ENCODE results near the gene HRAS.

Gene HRAS

DNA sequence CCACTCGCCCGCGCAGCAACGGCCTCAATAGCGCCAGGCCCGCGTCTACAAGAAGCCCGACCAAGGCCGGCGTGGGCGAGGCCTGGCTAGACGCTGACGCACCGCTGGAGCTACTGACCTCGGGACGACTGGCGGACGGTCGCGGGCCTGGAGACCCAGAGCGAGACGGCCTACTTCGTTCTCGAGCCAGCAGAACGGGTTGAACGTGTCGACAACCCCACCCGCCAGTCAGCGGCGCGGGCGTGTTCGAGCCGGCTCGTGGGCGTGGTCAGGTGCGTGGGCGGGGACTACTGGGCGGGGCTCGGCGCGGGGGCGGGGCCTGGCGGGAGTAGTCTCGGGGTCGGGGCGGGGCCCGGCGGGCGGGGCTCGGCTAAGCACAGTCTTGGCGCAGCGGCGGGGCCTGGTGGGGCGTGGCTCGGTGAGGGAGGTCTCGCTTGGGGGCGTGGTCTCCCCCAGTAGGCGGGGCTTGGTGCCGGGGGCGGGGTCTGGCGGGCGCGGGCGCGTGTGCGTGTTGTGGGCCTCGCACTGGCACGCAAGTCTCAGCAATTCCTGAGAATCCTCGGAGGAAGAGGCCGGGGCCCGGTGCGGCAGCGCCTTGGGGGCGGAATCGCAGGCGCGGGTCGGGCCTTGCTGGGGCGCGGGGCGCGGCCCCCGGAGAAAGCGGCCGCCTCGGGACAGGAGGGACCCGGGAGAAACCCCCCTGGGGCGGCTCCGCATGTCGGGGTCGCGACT is 28.2 kb downstream of the HRAS start, which contains the start of gene RNH1:
Gene RNH1, minus strand, starts transcription at position 248 of the 732 bp plus-strand sequence. CDS start 5,080 bp downstream, outside the sequence.
- DNase-seq: peak; percentile 100

DNA sequence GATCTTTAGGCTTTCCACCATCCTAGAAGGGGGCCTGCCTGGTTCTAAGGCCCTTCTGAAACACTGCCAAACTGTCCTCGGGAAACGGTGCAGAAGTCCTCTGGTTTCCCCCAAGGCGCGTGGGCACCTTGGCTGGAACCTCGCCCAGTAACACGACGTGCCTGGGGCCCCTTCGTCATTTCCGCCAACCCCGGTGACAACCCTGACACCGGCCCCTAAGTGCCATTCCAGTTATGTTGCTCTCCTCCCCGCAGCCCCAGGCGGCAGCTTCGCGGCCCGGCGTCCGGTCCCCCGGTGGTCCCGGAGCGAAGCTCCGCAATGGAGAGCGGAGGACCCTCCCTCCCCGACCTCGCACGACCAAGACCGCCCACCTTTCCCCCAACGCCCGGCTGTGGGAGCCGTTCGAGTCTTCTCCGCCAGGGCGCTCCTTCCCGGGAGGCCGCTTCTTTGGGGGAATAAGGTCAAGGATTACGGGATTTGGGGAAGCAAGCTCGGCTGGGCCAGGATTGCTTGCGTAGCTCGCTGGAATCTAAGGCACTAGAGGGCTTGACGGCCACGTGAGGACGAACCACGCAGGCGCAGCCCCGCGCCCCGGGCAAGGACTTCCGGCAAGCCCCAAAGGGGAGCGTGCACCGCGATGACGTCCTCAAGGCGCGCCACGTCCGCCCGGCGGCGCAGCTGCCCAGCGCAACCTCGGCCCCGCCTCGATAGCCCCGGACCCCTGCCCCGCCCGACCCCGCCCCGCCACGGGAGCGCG is 29.0 kb downstream of the HRAS start:
- DNase-seq: peak; percentile 99

DNA sequence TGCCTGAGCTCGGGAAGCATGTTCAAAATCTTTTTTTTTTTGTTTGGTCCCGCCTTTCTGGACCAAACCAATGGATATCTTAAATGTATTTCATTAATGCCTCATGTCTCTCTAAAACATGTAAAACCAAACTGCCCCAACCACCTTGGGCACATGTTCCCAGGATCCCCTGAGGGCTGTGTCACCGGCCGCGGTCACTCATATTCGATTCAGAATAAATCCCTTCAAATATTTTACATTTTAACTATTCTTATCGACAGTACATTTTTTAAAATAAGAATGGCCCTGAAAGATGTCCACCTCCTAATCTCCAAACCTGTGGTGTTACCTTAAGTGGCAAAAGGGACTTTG is 30.4 kb downstream of the HRAS start:
- DNase-seq: no peak

DNA sequence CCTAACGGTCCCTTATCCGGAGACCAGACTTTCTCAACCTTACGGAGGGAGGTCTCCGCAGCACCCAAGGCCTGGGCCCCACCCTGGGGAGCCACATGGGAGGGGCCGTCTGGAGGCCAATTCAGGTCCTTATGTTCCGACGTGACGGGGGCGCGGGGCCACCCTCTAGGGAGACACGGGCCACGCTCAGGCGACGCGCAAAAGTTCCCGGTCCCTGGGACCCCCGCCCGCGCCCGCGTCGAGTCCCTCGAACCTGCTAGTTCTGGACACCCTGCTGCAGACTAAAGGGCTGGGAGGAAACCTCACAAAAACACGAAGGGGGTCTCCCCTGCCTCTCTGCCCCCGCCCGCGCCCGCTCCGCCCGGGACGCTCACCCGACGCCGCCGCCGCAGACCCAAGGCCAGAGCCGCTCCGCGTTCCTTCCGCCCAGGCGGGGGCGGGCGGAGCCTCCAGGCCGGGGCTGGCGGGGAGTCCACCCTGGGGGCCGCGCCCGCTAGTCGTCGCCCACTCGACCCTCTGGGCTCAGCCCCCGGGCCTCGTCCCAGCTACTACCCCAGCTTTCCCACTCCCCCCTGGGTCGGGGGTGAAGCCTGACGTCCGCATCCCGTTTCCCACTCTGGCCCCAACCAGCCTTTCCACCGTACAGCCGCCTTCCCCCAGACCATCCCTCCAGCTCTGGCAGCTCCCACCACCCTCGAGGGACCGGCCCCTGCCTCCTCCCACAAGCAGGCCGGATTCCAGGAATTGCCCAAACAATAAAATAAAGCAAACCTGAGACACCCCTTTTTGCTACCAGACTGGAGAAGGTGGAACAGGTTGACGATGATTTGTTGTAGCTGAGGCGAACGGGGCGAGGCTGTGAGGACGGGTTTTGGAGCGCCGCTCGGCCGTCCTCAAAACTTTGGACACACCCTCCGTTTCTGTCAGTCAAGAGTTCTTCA is 31.1 kb downstream of the HRAS start:
- DNase-seq: peak; percentile 32

DNA sequence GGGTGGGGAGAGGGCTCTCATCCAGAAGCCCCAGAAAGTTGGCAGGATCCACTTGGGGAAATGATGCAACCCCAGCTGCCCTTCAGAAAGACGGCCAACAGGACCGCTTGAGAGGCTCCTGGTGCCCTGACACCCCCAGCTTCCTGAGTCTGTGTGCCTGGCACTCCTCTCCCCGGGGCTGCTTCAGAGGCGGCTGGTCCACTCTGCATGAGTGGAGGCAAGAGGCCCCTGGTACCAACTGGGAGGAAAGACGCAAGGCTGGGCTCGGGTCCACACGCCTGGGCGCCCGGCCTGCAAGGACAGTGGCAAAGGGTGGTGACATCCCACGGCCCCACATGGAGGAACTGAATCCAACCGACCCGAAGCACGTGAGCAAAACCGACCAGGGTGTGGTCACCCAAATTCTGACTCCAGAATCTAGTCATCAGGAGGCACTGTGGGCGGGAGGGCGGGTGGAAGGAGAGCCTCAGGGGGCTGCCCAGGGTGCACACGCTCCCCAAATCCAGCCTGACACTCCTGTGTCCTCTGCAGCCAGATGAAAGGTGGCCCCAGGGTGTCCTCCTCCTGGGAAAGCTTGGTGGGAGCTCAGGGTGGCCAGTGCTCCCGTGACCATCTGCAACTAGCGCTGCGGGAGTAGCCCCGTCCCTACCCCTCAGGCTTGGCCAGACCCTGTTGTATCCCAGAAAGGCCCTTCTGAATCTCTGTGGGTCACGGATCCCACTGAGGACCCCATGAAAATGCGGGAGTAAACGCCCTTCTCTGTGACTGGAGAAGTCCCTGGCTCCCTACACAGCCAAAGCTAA is 32.0 kb downstream of the HRAS start:
- peak; percentile 47 for DNase-seq

DNA sequence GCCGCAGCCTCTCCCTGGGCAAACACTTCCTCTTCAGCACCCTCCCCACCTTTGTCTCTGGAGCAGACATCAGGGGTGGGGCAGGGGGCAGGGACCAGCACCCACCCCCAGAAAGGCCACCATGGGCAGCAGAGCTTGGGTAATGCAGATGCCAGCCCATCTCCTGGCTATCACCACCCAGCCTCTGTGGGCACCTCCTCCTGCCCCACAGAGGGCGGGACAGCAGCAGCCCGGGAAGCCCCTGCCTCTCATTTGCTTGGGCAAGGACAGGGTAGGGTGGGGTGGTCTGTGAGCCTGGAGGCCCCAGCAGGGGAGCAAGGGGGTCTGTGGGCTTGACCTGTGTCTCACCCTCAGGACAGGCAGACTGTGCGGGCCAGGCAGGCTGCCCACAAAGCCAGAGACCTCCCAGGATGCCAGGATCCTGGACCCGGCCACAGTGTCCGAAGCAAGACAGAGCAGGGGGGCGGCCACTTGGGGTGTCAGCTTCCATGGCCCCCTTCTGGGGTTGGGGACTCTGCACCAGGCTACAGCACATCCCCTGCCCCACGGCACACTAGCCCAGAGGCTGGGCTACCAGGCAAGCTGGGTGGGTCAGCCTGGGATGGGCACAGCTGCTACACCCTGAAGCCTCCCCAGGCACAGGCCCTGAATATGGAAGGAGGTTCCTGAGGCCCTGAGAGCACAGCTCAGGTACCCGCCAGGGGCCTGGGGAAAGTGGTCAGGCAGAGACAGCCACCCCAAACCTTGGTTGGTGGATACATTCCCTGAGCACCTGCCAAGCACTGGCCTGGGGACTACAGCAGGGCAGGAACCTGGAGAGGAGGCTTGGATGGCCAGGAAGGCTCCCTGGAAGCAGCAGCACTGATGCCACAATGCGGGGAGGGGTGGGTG is 32.8 kb downstream of the HRAS start:
- no peak for DNase-seq

DNA sequence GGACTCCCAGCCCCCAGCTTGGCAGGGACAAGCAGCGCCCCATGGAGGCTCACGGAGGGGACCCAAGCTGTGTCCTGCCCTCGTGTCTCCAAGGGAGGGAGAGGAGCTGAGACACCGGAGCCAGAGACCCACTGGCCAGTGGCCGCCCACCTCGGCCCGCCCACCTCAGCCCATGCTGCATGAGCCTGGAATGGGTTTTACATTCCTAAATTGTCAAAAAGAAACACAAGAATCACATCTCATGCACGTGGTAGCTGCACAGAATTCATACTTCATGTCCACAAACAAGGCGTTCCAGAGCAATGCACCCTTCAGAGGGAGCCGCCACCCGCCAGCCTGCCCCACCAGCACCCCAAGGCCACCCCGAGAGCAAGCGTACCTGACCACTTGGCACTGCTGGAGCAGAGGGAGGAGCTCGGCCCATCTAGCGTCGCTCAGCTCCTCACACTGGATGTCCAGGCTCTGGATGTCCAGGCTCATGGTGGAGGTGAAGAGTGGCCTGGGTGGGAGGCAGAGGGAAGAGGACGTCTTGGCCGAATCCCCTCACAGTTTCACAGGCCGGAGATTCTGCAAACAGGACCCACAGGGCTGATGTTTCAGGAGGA is 33.6 kb downstream of the HRAS start:
- DNase-seq: no peak

DNA sequence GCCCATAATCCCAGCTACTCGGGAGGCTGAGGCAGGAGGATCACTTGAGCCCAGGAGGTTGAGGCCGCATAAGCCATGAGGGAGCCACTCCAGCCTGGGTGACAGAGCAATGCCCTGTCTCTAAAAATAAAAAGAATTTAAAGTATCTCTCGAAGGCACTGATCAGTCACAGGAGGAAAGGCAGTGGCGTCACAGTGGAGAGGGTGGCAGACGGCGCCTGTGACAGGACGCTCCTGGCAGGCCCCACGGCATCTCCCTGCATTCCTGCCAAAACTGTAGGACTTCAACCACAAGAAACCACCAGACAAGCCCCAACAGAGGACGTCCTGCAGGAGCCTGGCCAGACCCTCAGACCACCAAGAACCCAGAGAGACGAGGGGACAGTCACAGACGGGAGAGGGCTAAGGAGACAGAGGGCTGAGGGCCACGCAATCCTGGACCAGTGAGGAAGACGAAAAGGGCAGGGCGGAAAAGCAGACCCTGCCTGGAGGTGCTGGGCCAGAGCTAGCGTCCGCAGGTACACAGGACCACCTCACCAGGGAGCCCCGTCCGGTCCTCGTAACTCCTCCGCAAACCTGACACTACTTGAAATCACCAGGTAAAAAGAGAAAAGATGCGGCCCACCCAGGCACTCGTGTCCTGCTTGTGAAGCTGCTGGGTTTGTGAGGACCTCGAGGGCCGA is 34.2 kb downstream of the HRAS start:
- DNase-seq: no peak

DNA sequence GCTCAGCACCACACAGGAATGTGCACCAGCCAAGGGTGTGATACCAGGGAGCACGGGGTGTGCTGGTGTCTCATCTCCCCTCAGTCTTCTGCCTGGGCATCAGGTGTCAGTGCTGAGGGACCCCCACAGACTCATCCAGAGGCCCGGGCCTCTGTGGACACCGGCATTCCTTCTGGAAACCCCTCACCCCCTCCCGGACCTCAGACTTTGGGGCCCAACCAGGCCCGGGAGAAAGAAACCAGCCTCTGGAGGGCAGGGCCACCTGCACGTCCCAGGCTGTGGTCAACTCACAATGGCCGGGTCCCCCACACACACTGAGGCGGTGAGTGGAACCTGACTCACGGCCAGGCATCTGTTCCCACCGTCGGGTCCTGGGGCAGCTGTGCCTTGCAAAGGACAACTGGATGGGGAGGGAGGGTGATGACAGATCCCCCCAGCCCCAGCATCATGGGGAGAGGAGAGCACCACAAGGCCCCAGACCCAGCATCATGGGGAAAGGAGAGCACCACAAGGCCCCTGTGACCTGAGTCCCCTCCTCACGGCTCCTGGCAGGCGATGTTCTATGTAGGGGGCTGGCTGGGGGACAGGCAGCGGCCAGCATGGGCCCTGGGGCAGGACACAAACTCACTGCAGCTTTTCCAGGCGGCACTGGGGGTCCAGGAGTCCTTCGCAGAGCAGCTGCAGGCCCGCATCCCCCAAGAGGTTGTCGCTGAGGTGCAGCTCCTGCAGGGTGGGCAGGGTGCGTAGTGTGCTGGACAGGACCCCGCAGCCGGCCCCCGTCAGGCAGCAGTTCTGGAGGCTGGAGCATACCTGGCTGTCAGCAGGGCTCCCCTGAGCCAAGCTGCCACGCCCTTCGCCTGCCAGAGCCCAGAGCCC is 35.9 kb downstream of the HRAS start:
- no peak for DNase-seq

DNA sequence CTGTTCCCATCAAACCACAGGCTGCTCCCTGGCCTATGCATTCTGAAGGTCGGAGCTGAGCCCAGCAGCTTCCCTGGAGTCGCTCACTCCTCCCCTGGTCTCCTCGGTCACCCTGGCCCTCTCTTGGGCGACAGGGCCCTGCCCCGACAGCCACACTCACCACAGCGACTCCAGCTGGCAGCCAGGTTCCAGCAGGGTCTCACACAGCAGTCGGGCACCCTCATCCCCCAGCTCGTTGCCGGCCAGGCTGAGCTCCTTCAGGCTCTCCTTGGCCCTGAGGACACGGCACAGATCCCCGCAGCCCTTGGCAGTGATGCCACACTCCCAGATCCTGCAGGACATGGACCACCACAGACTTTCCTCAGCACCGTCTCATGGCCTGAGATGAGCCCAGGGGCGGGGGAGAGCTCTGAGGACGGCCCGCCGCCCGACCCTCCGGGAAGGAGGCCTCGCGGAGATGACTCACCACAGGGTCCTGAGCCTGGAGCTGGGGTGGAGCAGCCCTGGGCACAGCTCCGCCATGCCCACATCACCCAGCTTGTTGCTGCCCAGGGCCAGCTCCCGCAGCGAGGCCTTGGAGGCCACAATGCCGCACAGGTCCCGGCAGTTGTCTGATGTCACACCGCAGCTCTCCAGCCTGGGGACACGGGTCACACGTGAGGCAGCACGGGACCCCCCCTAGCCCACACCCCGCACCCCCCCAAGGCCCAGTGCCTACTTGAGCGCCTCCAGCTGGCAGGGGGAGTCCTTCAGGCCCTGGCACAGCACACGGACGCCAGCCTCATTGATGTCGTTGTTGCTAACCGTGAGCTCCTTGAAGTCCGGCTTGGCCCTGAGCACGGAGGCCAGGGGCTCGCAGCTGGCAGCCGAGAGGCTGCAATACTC is 36.8 kb downstream of the HRAS start:
- no peak for DNase-seq

DNA sequence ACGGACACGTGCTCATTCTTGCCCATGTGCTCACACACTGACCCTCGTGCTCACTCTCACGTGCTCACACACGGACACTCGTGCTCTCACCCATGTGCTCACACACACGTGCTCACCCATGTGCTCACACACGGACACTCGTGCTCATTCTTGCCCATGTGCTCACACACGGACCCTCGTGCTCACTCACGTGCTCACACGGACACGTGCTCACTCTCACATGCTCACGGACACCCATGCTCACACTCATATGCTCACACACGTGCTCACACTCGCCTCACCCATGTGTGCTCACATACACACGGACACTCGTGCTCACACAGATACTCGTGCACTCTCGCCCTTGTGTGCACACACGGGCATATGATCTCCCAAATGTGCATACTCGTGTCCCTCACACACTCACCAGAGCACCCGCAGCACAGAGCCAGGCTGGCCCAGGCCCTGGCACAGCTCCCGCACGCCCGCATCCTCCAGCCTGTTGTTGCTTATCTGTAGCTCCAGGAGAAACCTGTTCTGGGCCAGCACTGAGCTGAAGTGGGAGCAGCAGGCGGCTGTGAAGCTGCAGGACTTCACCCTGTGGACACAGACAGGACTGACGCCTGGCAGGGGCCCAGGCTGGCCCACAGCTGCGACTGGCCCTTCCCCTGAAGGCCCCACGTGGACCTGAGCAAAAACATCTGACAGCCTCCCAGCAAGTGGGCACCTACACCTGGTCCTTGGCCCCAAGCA is 37.6 kb downstream of the HRAS start:
- no peak for DNase-seq

DNA sequence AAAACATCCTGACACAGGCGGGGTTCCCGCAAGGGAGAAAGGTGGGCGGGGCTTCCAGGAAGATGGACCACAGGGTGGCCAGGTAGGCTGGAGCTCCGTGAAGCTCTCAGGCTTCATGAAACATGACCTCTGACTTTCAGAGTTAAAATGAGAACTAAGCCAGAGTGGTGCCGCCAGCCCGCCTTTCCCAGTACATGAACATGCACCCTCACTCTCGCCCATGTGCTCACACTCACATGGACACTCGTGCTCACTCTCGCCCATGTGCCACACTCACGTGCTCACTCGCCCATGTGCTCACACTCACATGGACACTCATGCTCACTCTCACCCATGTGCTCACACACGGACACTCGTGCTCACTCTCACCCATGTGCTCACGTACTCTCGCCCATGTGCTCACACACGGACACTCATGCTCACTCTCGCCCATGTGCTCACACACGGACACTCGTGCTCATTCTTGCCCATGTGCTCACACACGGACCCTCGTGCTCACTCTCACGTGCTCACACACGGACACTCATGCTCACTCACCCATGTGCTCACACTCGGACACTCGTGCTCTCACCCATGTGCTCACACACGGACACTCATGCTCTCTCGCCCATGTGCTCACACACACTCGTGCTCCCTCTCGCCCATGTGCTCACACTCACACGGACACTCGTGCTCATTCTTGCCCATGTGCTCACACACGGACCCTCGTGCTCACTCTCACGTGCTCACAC is 38.4 kb downstream of the HRAS start:
- DNase-seq: no peak

DNA sequence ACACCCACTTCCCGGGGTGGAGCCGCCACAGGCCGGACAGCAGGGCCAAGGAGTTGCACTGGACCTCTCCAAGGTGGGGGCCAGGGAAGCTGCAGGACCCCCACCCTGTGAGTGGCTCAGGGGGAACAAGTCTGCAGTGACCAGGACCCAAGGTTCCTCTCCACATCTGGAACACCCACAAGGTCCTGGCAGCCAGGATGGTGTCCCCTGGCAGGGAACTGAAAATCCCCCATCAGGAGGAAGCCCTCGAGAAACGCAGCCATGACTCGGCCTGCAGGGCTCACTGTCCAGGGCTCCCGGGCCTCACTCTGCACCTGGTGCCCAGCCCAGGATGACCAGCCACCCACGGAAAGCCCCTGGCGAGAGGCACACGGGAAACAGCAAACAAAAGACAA is 39.8 kb downstream of the HRAS start:
- no peak for DNase-seq

DNA sequence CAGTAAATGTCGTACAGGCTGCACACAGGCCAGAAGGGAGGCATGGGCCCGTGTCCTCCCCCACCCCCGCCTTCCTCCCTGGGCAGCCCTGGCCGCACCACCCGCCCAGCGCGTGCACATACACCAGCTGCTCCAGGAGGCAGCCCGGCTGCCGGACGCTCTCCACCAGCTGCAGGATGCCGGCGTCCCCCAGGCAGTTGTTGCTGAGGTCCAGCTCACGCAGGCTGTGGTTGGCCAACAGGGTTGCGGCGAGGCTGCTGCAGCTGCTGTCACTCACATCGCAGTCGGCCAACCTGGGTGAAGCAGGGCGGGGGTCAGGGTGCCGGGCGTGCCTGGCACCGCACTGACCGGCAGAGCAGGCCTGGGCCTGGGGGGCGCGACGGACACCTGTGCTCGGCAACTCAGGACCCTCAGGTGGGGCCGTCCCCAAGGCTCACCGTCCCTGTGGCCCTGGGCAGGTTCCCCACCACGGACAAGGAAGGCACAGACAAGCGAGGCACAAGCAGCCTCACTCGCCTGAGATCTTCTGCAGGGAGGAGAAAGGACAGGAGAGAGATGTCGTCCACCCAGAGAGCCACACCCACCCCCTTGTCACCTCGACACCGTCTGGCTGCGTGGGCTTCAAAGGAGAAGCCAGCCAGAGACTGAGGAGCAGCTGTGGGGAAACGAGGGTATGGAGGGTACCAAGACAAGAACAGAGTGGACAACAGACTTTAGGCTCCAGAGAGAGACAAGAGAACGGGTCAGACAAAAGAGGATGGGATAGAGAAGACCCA is 40.4 kb downstream of the HRAS start:
- DNase-seq: no peak

DNA sequence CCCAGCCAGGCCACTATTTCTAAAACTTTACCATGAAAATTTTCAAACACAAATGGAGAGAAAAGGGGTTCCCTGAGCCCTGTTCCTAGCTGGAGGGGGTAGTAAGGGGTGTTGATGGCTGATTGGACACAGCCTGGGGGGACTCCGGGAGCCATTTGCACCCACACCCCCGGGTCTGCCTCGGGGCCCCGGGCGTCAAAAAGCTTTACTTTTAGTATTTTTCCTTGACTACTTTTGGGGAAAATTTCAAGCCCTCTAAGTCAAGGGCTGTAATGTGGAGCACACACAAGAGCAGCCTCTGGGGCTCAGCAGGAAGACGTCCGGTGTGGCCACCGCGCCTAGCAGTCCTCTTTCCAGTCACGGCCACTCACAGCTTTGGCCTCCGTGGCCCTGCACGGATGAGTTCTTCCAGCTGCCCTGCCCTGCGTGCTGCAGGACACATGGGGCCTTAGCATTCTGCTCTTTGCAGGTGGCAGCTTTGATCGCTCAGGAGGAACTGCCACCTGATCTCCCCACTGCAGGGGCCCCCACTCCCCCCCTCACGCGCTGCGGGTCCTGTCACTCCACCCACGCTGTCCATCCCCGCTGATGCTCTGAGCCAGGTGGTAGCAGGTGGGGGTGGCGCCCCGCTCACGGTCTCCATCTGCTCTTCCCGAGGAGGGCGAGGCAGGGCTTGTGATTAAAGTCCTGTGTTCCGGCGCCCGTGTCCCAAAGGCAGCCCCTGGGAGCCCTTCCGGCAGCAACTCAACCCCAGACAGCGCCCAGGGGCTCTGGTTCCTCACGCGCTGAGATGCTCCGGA is 42.7 kb downstream of the HRAS start:
- DNase-seq: no peak
